Activated naive CD4-positive, alpha-beta T cell treated with anti-CD3 and anti-CD28 coated beads, Interleukin-2, amount 50 U/mL, for 72 hours (primary cell): ENCODE results near the gene PEX19. TPM values are rescaled to one million over a fixed set of nuclear protein-coding genes. Genes with fewer than 3 reads are reported as not detected.

Source experiments
- ATAC-seq, 2 donors: fragments of 150-1000 bp; cut with Tn5 transposase; 2 replicates each; pipeline ENCODE4 v1.10.0; 2021; ENCODE audit warnings: mild to moderate bottlenecking in 2 of 2, moderate library complexity in 2 of 2
- DNase-seq, 2 donors: peaks; one replicate each; pipeline ENCODE4 v3.0.0; 2021 to 2022; ENCODE audit warnings: low spot score in 2 of 2
- H3K27ac Mint-ChIP-seq, 2 donors: one replicate each; pipeline ENCODE4 v1.8.0; 2022; ENCODE audit warnings: mild to moderate bottlenecking in 2 of 2, mixed read lengths in 2 of 2
- H3K36me3 Mint-ChIP-seq, 2 donors: one replicate each; pipeline ENCODE4 v1.8.0; 2022; ENCODE audit warnings: mixed read lengths in 2 of 2
- H3K9me3 Mint-ChIP-seq, 2 donors: one replicate each; pipeline ENCODE4 v1.8.0; 2022; ENCODE audit warnings: mixed read lengths in 2 of 2
- total RNA-seq, 2 donors: library from RNA; stranded (reverse); gene quantifications; one replicate each; pipeline ENCODE4 v1.2.3, GENCODE V29; 2022

PEX19 gene
- total RNA-seq, 2 donors from 2014 or later: 44.8 to 74.9 TPM

DNA sequence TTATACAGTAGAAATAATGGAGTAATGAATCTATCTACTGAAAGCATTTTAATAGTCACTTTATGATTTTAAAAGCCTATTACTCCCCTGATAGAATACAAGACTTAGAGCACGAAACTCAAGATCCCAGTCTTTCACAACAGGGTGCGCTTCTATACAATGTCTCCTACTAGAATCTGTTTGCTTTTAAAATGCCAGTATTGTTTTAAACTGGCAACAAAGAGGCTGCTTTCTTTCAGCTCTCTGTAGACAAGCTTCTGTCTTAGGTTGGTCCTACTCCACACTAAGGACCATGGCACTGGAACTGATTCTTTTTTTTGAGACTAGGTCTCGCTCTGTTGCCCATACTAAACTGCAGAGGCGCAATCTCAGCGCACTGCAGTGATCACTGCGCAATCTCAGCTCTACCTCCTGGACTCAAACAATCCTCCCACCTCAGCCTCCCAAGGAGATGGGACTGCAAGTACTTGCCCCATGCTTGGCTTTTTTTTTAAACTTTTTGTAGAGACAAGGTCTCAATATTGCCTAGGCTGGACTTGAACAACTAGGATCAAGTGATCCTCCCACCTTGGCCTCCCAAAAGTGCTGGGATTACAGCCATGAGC is 27.4 kb downstream of the PEX19 start:
- Mint-ChIP-seq H3K36me3 (peaks cover 15 to 32% of the 10 kb centered on the region in 2 donors), H3K9me3 (no peaks in the 10 kb centered on the region), H3K27ac (peak overlapping the region; percentile 10 to 29)
- ATAC-seq: no peak
- DNase-seq: no peak

DNA sequence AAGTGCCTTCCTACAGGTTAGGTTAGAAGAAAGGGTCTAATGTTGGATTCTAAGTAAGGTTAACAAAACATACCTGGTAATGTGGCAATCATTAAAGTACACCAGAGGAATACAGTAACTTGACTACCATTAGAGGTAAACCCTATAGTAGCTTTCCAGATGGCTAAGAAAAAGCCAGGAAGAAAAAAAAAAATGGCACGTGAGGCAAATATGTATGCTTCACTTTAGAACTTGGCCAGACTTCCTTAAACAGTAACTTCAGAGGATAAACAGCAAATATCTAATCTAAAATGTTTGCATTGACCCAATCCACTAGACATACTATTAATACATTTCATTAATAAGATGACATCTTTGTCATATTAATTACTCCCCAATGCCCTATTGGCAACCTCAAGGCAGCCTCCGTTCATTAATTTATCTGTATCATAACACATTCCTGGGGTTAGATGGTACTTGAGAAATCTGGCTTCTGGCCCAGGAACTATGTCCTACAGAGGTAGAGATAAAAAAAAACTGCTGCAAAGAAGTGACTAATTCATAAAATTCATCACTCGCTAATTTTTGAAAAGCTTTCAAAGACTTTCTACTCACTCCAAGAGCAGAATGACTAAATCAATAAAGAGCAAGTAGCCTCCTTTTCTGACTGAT is 28.4 kb downstream of the PEX19 start:
- peak in 1 of 2 donors; percentile 43 for ATAC-seq
- DNase-seq: no peak
- H3K27ac Mint-ChIP-seq: peak overlapping the region in 1 of 2 donors; percentile 46
- H3K9me3 Mint-ChIP-seq: no peaks in the 10 kb centered on the region
- H3K36me3 Mint-ChIP-seq: peaks cover 8 to 26% of the 10 kb centered on the region in 2 donors

DNA sequence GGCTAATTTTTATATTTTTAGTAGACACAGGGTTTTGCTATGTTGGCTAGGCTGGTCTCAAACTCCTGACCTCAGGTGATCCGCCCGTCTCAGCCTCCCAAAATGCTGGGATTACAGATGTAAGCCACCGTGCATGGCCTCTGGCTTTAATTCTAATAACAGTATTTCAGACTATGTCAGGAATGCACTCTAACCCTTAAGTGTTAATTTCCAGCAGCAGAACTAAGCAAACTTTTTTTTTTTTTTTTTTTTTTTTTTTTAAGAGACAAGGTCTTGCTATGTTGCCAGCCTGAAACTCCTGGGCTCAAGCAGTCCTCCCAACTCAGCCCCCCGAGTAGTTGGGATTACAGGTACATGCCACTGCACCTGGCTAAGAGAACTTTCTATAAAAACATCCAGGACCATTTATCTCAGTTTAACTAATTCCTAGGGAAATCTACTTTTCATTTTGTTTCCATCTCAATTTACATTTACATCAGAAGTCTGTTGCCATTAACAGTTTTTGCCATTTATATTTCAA is 29.1 kb downstream of the PEX19 start:
- H3K9me3 Mint-ChIP-seq: no peaks in the 10 kb centered on the region
- no peak overlapping the region for H3K27ac Mint-ChIP-seq
- ATAC-seq: no peak
- DNase-seq: no peak
- H3K36me3 Mint-ChIP-seq: peaks cover 4 to 24% of the 10 kb centered on the region in 2 donors

DNA sequence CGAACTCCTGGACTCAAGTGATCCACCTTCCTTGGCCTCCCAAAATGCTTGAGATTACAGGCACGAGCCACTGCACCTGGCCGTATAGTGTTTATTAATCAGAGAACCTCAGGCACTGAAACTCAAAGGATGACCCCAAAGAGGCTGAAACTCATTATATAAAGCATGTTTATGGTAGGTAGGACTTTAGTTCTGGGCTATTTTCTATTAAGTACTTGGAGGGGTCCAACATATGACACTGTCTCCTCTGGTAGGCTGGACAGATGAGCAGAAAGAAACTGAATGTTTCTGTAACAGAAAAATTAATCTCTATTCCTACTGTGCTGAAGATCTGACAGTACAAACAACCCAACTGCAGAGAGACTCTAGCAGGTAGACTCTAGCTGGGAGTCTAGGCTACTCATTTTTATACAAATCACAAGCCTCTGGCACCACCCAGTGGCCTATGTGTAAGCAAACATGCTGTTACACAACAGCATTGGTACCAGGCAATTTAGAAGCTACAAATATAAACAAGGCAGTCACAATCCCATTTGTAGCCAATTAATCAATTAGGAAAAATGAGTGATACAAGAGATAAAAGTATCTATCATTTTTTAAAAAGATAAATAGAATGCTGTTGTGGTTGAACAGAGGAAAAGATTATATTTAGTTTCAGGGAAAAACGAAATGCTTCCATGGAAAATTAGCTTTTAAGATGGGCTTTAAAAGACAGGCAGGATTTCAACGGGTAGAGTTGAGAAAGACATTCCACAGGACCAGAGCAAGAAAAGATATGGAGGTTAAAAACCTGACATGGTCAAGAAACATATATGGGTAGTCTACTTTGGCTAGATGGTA is 33.0 kb downstream of the PEX19 start:
- ATAC-seq: peak; percentile 78 to 83
- H3K27ac Mint-ChIP-seq: peak overlapping the region in 1 of 2 donors; percentile 44
- peak in 1 of 2 donors; percentile 26 for DNase-seq
- H3K36me3 Mint-ChIP-seq: peaks cover 0 to 7% of the 10 kb centered on the region in 2 donors
- no peaks in the 10 kb centered on the region for H3K9me3 Mint-ChIP-seq

DNA sequence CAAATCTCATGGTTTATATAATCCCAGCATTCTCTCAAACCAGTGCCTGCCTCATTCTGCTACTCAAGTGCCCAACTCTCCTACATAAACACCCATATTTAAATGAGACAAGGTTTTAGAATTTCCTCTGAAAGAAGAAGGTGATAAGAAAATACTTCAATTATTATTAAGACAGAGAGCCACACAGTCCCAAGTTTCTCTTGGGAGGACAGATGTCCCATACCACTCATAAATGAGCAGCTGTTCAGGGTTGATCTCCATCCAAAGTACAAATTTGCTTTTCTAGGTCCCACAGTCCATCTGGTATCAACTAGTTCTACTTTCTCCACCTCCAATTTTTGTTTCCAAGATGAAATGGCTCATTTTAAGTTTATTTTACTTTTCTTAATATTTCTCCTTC is 33.9 kb downstream of the PEX19 start:
- peak overlapping the region in 1 of 2 donors; percentile 68 for H3K27ac Mint-ChIP-seq
- ATAC-seq: no peak
- H3K9me3 Mint-ChIP-seq: no peaks in the 10 kb centered on the region
- peaks cover 0 to 7% of the 10 kb centered on the region in 2 donors for H3K36me3 Mint-ChIP-seq
- no peak for DNase-seq

DNA sequence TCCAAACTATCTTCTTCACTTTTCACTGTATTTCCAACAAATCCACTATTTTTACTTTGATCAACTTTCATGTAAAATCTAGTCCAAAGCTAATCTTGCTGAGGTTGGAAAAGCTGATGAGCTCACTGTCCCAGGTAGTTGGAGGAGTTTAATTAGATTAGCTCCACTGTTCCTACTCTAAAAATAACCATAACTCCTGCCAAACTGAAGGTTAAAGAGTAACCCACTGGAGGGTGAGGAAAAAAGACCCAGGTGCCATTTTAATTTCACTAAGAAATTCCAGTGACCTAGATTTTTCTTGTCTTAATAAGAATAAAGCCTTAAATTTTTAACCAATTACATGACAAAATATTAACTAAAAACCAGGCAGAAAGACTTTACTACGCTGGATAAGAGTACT is 37.9 kb downstream of the PEX19 start:
- no peak for DNase-seq
- H3K36me3 Mint-ChIP-seq: peaks cover 0 to 7% of the 10 kb centered on the region in 2 donors
- no peaks in the 10 kb centered on the region for H3K9me3 Mint-ChIP-seq
- ATAC-seq: no peak
- no peak overlapping the region for H3K27ac Mint-ChIP-seq

DNA sequence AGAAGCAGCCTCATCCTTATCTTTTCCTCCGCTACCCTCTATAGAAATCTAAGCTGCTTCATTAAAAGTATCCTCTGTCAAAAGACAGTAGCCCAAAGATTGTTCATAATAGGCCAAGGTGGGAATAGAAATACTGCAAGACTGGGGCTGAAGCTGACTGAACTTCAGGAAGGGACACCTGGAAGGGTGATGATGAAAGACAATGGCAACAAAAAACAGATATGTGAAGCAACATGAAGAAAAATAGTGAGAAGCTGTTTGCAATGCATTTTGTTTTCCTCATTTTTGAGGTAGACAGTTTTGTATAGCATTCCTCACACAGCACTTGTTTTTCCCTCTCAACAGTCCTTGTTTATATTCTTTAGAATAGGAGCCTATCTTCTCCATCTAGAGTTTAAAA is 39.5 kb downstream of the PEX19 start:
- Mint-ChIP-seq H3K36me3 (peaks cover 0 to 2% of the 10 kb centered on the region in 2 donors), H3K27ac (peak overlapping the region in 1 of 2 donors; percentile 45), H3K9me3 (no peaks in the 10 kb centered on the region)
- DNase-seq (no peak), ATAC-seq (no peak)

DNA sequence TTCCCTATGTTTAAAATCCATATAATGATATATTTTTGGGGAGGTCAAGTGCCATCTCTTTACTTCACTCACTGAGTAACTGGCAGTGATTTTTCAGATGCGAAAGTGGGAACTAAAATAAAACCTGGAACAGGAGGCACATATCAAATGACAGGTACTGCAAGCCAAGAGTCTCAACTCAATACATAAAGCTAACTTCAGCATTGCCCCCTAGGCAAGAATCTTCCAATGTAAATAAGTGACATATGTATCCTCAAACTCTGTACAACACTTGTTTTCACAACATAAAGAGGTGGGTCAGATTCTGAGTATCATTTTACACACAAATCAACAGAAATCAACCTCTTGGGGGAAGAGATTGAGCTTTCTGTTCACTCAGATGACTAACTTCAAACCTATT is 40.7 kb downstream of the PEX19 start:
- no peak for DNase-seq
- ATAC-seq: no peak
- peaks cover 6 to 8% of the 10 kb centered on the region in 2 donors for H3K36me3 Mint-ChIP-seq

DNA sequence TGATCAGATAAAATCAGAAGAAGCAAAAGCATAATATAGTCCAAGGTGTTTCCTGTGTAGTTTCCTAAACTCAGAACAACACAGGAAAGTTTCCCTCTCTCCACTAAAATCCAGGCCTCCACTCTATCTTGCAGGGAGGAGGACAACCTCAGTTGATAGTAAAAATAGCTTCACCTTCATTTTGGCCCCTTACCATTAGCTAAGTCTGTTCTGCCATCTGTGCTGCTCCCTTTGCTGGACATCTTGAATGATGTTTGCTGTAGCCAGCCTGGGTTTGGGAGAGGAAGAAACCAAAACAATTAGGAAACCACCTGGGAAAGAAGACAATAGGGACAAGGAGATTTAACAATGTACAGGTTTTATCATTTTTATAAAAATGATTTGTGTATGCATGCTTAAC is 41.2 kb downstream of the PEX19 start:
- Mint-ChIP-seq H3K9me3 (no peaks in the 10 kb centered on the region), H3K36me3 (peaks cover 6 to 9% of the 10 kb centered on the region in 2 donors), H3K27ac (no peak overlapping the region)
- ATAC-seq (no peak), DNase-seq (no peak)

More for the DNA sequence above, 40.7 kb downstream of the PEX19 start:
- Mint-ChIP-seq H3K27ac (no peak overlapping the region), H3K9me3 (no peaks in the 10 kb centered on the region)

DNA sequence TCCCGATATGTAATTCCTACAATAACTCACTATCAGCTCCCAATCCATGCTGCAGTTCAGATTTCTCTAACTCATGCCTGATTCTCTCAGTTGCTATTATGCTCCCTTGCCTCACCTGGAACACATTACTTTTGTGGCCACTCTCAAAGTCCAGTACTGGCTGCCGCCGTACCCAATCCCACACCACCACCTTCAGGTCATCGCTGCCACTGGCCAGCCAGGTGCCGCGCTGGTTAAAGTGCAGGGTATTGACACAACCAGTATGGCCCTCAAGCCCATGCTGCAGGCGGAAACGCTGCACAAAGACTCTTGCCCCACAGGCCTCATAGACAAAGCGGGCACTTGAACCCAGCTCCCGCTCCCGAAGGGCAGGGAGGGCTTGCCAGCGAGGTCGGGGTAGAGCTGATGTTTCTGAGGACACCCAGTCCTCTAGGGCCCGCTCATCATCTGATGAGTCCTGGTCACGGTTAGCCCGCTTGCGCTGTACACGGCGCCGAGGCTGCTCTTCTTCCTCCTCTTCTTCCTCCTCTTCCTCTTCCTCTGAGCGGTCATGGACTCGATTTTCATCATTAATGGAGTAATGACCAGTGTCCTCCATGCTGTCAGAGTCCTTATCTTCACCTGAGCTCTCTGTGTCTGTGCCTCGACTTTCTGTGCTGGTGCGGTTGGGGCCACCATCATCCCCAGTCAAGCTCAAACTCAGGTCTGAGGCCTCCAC is 45.2 kb downstream of the PEX19 start:
- Mint-ChIP-seq H3K36me3 (peaks cover 13 to 17% of the 10 kb centered on the region in 2 donors), H3K9me3 (no peaks in the 10 kb centered on the region), H3K27ac (peak overlapping the region in 1 of 2 donors; percentile 95)
- ATAC-seq (no peak), DNase-seq (no peak)

DNA sequence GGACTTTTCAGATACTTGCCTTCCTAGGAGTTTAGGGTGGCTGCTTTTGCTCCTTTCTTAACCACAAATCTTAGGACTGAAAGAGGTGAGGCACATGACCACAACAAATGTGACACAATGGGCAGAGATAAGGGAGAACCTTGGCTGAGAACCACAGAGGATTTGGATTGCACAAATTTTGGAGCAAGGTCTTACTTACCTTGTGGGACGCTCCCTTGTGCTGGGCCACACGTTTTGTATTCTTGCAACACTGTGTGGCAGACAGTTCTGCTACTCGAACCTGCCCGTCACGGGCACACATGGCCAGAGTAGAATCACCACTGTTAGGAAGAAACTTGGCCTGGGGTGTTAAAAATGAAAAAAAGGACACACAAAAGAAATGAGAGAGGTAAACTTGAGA is 46.5 kb downstream of the PEX19 start:
- Mint-ChIP-seq H3K9me3 (no peaks in the 10 kb centered on the region), H3K27ac (peak overlapping the region; percentile 28 to 31), H3K36me3 (peaks cover 13 to 17% of the 10 kb centered on the region in 2 donors)
- no peak for ATAC-seq
- DNase-seq: no peak

DNA sequence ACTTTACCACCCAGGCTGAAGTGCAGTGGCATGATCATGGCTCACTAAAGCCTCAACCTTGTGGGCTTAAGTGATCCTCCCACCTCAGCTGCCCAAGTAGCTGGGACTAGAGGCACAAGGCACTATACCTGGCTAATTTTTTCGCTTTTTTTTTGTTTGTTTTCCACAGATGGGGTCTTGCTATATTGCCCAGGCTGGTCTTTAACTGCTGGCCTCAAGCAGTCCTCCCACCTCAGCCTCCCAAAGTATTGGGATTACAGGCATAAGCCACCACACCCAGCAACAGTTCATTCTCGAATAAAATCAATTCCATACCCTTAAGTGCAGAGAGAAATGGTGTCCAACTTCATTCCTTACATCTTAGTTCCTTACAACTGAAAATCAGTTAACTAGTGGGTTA is 47.4 kb downstream of the PEX19 start:
- no peak for ATAC-seq
- no peak for DNase-seq
- Mint-ChIP-seq H3K9me3 (no peaks in the 10 kb centered on the region), H3K36me3 (peaks cover 13 to 17% of the 10 kb centered on the region in 2 donors), H3K27ac (no peak overlapping the region)

DNA sequence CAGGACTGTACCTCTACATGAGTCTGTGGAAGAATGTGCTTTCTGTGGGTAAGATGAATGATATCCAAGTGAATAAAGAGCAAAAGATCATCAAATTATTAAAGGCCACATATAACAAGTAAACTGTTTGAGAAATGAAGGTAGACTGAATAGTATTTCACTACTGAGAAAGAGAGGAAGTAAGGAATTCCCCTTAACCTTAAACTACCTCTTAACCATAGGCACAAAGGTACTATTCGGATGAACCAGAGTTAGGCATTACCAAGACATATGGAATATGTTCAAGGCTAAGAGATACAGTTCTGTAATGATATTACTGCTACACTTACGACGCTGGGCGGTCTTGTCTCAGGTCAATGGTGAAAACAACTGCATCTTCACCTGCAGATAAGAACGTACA is 48.1 kb downstream of the PEX19 start:
- ATAC-seq (no peak), DNase-seq (no peak)
- Mint-ChIP-seq H3K27ac (no peak overlapping the region), H3K36me3 (peaks cover 13 to 17% of the 10 kb centered on the region in 2 donors), H3K9me3 (no peaks in the 10 kb centered on the region)

DNA sequence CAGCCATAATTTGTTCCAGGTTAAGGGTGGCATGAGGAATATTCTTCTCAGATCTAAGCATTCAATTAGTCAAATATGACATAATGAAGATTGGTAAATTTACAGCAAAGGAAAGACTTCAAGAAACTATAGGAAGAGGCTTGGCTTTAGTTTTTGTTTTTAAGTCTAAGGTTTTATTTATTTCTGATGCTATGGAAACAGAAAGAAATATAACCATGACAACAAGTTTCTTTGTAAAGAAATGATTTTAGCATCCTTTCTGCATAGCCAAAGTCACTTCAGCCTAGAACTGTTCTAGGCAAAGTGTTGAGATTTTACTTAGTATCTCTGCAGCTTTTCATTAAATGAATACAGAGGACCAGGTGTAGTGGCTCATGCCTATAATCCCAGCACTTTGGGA is 52.0 kb downstream of the PEX19 start:
- no peak overlapping the region for H3K27ac Mint-ChIP-seq
- no peaks in the 10 kb centered on the region for H3K9me3 Mint-ChIP-seq
- ATAC-seq (no peak), DNase-seq (no peak)
- H3K36me3 Mint-ChIP-seq: peaks cover 0 to 4% of the 10 kb centered on the region in 2 donors

DNA sequence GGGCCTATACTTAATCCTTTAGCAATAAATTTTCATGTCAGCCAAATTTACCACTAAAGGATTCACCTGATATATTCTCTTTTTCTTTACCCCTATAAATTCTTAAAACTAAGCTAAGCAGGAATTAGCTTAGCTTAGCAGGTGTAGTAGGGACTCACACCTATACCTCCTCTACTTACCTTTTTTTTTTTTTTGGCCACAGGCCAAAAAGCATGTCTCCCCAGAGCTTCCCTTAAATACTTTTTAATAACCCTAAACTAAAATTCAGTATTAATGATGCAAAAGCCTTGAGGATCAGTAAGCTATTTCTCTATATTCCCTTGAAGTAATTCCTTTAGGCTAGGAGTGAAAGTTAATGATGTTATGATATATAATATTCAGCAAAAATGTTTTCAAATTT is 56.5 kb downstream of the PEX19 start:
- DNase-seq: no peak
- peaks cover 4 to 6% of the 10 kb centered on the region in 2 donors for H3K36me3 Mint-ChIP-seq
- no peaks in the 10 kb centered on the region for H3K9me3 Mint-ChIP-seq
- H3K27ac Mint-ChIP-seq: no peak overlapping the region
- ATAC-seq: no peak

DNA sequence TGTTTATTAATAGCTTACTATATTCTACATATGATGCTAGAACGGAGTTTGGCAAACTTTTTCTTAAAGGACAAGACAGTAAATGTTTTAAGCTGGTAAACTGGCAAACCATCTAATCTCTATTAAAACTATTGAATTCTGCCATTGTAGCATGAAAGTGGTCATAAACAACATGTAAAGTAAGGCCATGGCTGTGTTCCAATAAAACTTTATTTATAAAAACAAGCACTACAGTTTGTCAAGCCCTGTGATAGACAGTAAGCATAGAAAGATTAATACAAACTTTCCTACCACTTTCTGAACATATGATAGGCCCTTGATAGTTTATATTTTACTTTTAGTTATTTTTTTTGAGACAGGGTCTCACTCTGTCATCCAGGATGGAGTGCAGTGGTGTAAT is 57.4 kb downstream of the PEX19 start:
- ATAC-seq: no peak
- Mint-ChIP-seq H3K9me3 (no peaks in the 10 kb centered on the region), H3K27ac (no peak overlapping the region), H3K36me3 (peaks cover 4 to 6% of the 10 kb centered on the region in 2 donors)
- no peak for DNase-seq
